A549 (cell line): ENCODE data around the gene NUMB.

Experiments used
- CTCF ChIP-seq: fragments of >200 bp; sonication (Bioruptor Twin); formaldehyde crosslinking; IDR thresholded peaks from 3 replicates; pipeline ENCODE4 v1.5.1; 2016
- MAZ ChIP-seq: fragments of 150-350 bp; IDR thresholded peaks from 2 replicates; pipeline ENCODE4 v1.6.1; 2014; ENCODE audit warnings: antibody characterized with exemption, low read depth, low read length, borderline replicate concordance
- MYC ChIP-seq: IDR thresholded peaks from 2 replicates; pipeline ENCODE4 v1.6.1; 2012; ENCODE audit warnings: mild to moderate bottlenecking, inconsistent platforms, low read length, improper control_type of control experiment, borderline replicate concordance
- NFE2L2 ChIP-seq: fragments of 150-350 bp; conservative IDR thresholded peaks from 2 replicates; pipeline ENCODE4 v1.6.1; 2014; ENCODE audit warnings: low read length
- POLR2A ChIP-seq: IDR thresholded peaks from 2 replicates; pipeline ENCODE4 v1.6.1; 2012; ENCODE audit warnings: mild to moderate bottlenecking, low read length
- REST ChIP-seq: fragments of 200-600 bp; sonication (generic); IDR thresholded peaks from 2 replicates; pipeline ENCODE4 v1.6.1; 2016; ENCODE audit warnings: antibody characterized with exemption, mild to moderate bottlenecking, moderate library complexity
- RFX5 ChIP-seq: fragments of 450-650 bp; IDR thresholded peaks from 2 replicates; pipeline ENCODE4 v1.7.1; 2014; ENCODE audit warnings: antibody characterized with exemption, mild to moderate bottlenecking, moderate library complexity
- TFCP2L1 ChIP-seq: fragments of 250-450 bp; sonication (Bioruptor Pico); IDR thresholded peaks from 2 replicates; pipeline ENCODE4 v1.5.0; 2021; ENCODE audit warnings: mild to moderate bottlenecking
- USF2 ChIP-seq: fragments of 450-650 bp; IDR thresholded peaks from 2 replicates; pipeline ENCODE4 v1.6.1; 2014; ENCODE audit warnings: antibody characterized with exemption
- TF ChIP-seq, protein P1 (sequence below): IDR thresholded peaks from 2 replicates; pipeline ENCODE4 v1.6.1; 2012

DNA sequence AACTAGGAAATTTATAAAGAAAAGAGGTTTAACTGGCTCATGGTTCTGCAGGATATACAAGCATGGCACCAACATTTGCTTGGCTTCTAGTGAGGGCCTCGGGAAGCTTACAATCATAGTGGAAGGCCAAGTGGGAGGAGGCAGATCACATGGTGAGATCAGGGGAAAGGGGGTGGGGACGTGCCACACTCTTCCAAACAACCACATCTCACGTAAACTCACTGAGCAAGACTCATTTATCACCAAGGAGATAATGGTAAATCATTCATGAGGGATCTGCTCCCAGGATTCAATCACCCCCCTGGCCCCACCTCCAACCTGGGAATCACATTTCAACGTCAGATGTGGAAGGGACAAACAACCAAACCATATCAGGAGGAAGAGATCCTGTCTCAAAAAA, 35.8 kb downstream of the NUMB start:
- TF ChIP-seq MYC (no peak), CTCF (no peak), POLR2A (no peak), RFX5 (no peak), USF2 (no peak), NFE2L2 (no peak), REST (no peak), MAZ (no peak), TFCP2L1 (CRISPR knock-in tag) (no peak)
- TF ChIP-seq, protein P1, sequence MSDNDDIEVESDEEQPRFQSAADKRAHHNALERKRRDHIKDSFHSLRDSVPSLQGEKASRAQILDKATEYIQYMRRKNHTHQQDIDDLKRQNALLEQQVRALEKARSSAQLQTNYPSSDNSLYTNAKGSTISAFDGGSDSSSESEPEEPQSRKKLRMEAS = no peak
